Astrocyte (in vitro differentiated cells and primary cell): ENCODE measurements around the gene LSM10.

Experiments
- CTCF ChIP-seq: IDR thresholded peaks from 2 replicates; pipeline ENCODE4 v1.5.1; 2011; ENCODE audit warnings: low read depth, mild to moderate bottlenecking, inconsistent platforms, low read length, moderate library complexity; ENCODE audit not compliant: insufficient read depth
- EZH2 ChIP-seq: IDR thresholded peaks from 2 replicates; pipeline ENCODE4 v1.6.1; 2012; ENCODE audit warnings: mild to moderate bottlenecking, low read length, inconsistent platforms; ENCODE audit not compliant: insufficient read depth

GRCh38 chr1:36402504-36402890, 4.8 kb upstream of the LSM10 start:
- TF ChIP-seq CTCF (no peak), EZH2 (no peak)
